Neural progenitor cell (in vitro differentiated cells): Measurements from ENCODE around the gene MYLK4. TPM values are rescaled to one million over a fixed set of nuclear protein-coding genes. Genes with fewer than 3 reads are reported as not detected.

Source experiments
- DNase-seq: peaks from one replicate; pipeline ENCODE4 v3.0.0-alpha.2; 2016; ENCODE audit warnings: low spot score
- H2AFZ ChIP-seq: fragments of 200-600 bp; sonication (generic); replicated peaks from 2 replicates; pipeline ENCODE4 v1.6.1; 2016; ENCODE audit warnings: antibody characterized with exemption
- H3F3A ChIP-seq: fragments of 200-600 bp; sonication (generic); 2 replicates; pipeline ENCODE4 v1.6.1; 2016; ENCODE audit warnings: antibody characterized with exemption, low read depth
- H3K27ac ChIP-seq: fragments of 200-600 bp; sonication (generic); 2 replicates; pipeline ENCODE4 v1.5.1; 2016; ENCODE audit warnings: mild to moderate bottlenecking
- H3K27me3 ChIP-seq: fragments of 200-600 bp; sonication (generic); 2 replicates; pipeline ENCODE4 v1.6.1; 2016; ENCODE audit warnings: mild to moderate bottlenecking, moderate library complexity
- H3K36me3 ChIP-seq: fragments of 200-600 bp; sonication (generic); 2 replicates; pipeline ENCODE4 v1.5.1; 2016
- H3K4me1 ChIP-seq: fragments of 200-600 bp; sonication (generic); 2 replicates; pipeline ENCODE4 v1.6.1; 2016; ENCODE audit warnings: mixed run types
- H3K4me2 ChIP-seq: fragments of 200-600 bp; sonication (generic); 2 replicates; pipeline ENCODE4 v1.6.1; 2016
- H3K4me3 ChIP-seq: fragments of 200-600 bp; sonication (generic); 2 replicates; pipeline ENCODE4 v1.5.1; 2016
- H3K79me2 ChIP-seq: fragments of 200-600 bp; sonication (generic); 2 replicates; pipeline ENCODE4 v1.6.1; 2016; ENCODE audit warnings: low read depth
- H3K9ac ChIP-seq: fragments of 200-600 bp; sonication (generic); 2 replicates; pipeline ENCODE4 v1.6.1; 2016
- H3K9me3 ChIP-seq: fragments of 200-600 bp; sonication (generic); 2 replicates; pipeline ENCODE4 v1.5.1; 2016; ENCODE audit warnings: low read depth
- H4K20me1 ChIP-seq: fragments of 200-600 bp; sonication (generic); 2 replicates; pipeline ENCODE4 v1.6.1; 2016; ENCODE audit warnings: low read depth
- H3K27ac Mint-ChIP-seq: 3 replicates; pipeline ENCODE4 v1.8.0; 2021; ENCODE audit warnings: mixed read lengths
- H3K27me3 Mint-ChIP-seq: 2 replicates; pipeline ENCODE4 v1.8.0; 2022; ENCODE audit warnings: low read depth, mild to moderate bottlenecking, inconsistent platforms, moderate library complexity, mixed read lengths; ENCODE audit not compliant: insufficient read depth
- H3K36me3 Mint-ChIP-seq: 3 replicates; pipeline ENCODE4 v1.8.0; 2021; ENCODE audit warnings: mixed read lengths
- H3K4me1 Mint-ChIP-seq: 3 replicates; pipeline ENCODE4 v1.8.0; 2021; ENCODE audit warnings: mixed read lengths
- H3K4me3 Mint-ChIP-seq: 3 replicates; pipeline ENCODE4 v1.8.0; 2021; ENCODE audit warnings: mild to moderate bottlenecking, moderate library complexity, mixed read lengths
- H3K9me3 Mint-ChIP-seq: 3 replicates; pipeline ENCODE4 v1.8.0; 2020; ENCODE audit warnings: mixed read lengths
- EZH2 ChIP-seq: fragments of 200-600 bp; sonication (generic); IDR thresholded peaks from 2 replicates; pipeline ENCODE4 v1.6.1; 2017; ENCODE audit warnings: antibody characterized with exemption, mild to moderate bottlenecking, moderate library complexity
- EZH2phosphoT487 ChIP-seq: fragments of 200-600 bp; sonication (generic); IDR thresholded peaks from 2 replicates; pipeline ENCODE4 v1.6.1; 2017; ENCODE audit warnings: antibody characterized with exemption
- total RNA-seq: library from RNA; depleted of rRNA; stranded (reverse); fragments of >200 nt; gene quantifications from 2 replicates; pipeline ENCODE4 v1.2.3, GENCODE V29; 2015; ENCODE audit warnings: low replicate concordance
- TF ChIP-seq, protein P1 (sequence below): fragments of 200-600 bp; sonication (generic); IDR thresholded peaks from 2 replicates; pipeline ENCODE4 v1.5.1; 2017; ENCODE audit warnings: antibody characterized with exemption, mild to moderate bottlenecking

MYLK4 gene
- total RNA-seq, 1 donor from 2014 or later = not detected

DNA sequence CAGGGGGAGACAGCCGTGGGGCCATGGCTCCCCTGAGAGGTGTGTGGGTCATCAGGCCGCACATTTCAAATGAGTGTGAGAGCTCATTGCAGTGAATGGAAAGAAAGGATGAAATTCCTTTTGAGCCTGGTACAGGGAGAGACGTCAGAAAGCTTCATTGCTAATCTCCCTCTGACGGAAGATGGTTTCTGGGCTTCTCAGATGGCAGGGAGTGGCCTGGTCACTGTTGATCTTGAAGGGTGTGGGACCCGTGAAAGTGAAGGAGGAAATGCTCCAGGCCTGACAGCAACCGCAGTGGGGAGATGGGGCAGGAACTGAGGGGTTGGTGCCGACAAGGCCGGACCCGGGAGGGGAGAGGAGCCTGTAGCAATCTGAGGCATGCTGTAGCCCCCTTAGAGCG lies 127.4 kb downstream of the MYLK4 start:
- no peaks in the 10 kb centered on the region for H3K4me1 ChIP-seq
- no peaks in the 10 kb centered on the region for H4K20me1 ChIP-seq
- H3K27ac Mint-ChIP-seq = no peak overlapping the region
- peaks cover 4% of the 10 kb centered on the region for H3K27me3 Mint-ChIP-seq
- no peak overlapping the region for H3K4me2 ChIP-seq
- DNase-seq = no peak
- H3K4me3 ChIP-seq = no peak overlapping the region
- no peaks in the 10 kb centered on the region for H3K36me3 ChIP-seq
- H3K27me3 ChIP-seq = no peaks in the 10 kb centered on the region
- H3K79me2 ChIP-seq = no peaks in the 10 kb centered on the region
- no peak overlapping the region for H3K9ac ChIP-seq
- H3K4me3 Mint-ChIP-seq = no peak overlapping the region
- no peak overlapping the region for H2AFZ ChIP-seq
- no peaks in the 10 kb centered on the region for H3K36me3 Mint-ChIP-seq
- H3F3A ChIP-seq = no peaks in the 10 kb centered on the region
- H3K27ac ChIP-seq = no peak overlapping the region
- H3K4me1 Mint-ChIP-seq = no peaks in the 10 kb centered on the region
- TF ChIP-seq, protein P1, sequence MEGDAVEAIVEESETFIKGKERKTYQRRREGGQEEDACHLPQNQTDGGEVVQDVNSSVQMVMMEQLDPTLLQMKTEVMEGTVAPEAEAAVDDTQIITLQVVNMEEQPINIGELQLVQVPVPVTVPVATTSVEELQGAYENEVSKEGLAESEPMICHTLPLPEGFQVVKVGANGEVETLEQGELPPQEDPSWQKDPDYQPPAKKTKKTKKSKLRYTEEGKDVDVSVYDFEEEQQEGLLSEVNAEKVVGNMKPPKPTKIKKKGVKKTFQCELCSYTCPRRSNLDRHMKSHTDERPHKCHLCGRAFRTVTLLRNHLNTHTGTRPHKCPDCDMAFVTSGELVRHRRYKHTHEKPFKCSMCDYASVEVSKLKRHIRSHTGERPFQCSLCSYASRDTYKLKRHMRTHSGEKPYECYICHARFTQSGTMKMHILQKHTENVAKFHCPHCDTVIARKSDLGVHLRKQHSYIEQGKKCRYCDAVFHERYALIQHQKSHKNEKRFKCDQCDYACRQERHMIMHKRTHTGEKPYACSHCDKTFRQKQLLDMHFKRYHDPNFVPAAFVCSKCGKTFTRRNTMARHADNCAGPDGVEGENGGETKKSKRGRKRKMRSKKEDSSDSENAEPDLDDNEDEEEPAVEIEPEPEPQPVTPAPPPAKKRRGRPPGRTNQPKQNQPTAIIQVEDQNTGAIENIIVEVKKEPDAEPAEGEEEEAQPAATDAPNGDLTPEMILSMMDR = no peak
- no peak for TF ChIP-seq EZH2
- TF ChIP-seq EZH2phosphoT487 = no peak
- no peaks in the 10 kb centered on the region for H3K9me3 ChIP-seq
- H3K9me3 Mint-ChIP-seq = no peaks in the 10 kb centered on the region

DNA sequence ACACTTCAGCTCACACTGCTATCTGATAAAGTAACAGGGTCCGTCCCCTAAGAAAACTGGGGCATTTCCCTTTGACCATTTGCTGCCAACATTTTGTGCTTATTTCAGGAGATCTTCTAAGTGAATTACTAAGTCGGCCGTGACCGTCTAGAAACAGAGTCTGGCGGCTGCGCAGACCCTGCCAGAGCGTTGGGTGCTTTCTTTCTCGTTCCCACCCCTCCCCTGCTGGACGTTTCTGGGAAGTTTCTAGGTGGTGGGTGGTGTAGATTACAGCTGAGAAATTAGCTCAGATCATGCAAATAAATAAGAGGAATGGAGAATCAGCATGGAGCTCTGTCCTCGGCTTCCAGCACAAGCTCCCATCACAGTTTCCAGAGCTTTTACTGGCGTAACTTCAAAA lies 128.1 kb downstream of the MYLK4 start:
- no peak for DNase-seq
- H3K4me1 Mint-ChIP-seq = peaks cover 2% of the 10 kb centered on the region
- H3K9ac ChIP-seq = no peak overlapping the region
- no peaks in the 10 kb centered on the region for H3K9me3 ChIP-seq
- no peak overlapping the region for H2AFZ ChIP-seq
- no peaks in the 10 kb centered on the region for H3K36me3 Mint-ChIP-seq
- H3K4me2 ChIP-seq = no peak overlapping the region
- H3K9me3 Mint-ChIP-seq = no peaks in the 10 kb centered on the region
- no peaks in the 10 kb centered on the region for H3K36me3 ChIP-seq
- no peak overlapping the region for H3K4me3 Mint-ChIP-seq
- H3F3A ChIP-seq = no peaks in the 10 kb centered on the region
- H3K4me3 ChIP-seq = no peak overlapping the region
- no peaks in the 10 kb centered on the region for H3K4me1 ChIP-seq
- TF ChIP-seq, protein P1 = no peak
- H3K27ac ChIP-seq = no peak overlapping the region
- H3K27me3 ChIP-seq = no peaks in the 10 kb centered on the region
- H3K79me2 ChIP-seq = no peaks in the 10 kb centered on the region
- H3K27me3 Mint-ChIP-seq = peaks cover 4% of the 10 kb centered on the region
- no peak overlapping the region for H3K27ac Mint-ChIP-seq
- no peaks in the 10 kb centered on the region for H4K20me1 ChIP-seq

- DNase-seq = no peak
- H3K27me3 ChIP-seq = no peaks in the 10 kb centered on the region
- Mint-ChIP-seq H3K4me1 (peaks cover 11% of the 10 kb centered on the region), H3K9me3 (no peaks in the 10 kb centered on the region), H3K27ac (no peak overlapping the region), H3K27me3 (peaks cover 6% of the 10 kb centered on the region), H3K36me3 (no peaks in the 10 kb centered on the region), H3K4me3 (no peak overlapping the region)
- no peaks in the 10 kb centered on the region for H3K9me3 ChIP-seq
- peaks cover 6% of the 10 kb centered on the region for H3F3A ChIP-seq
- H3K36me3 ChIP-seq = no peaks in the 10 kb centered on the region
- H2AFZ ChIP-seq = no peak overlapping the region
- H3K4me1 ChIP-seq = peaks cover 7% of the 10 kb centered on the region
- no peak overlapping the region for H3K9ac ChIP-seq
- H4K20me1 ChIP-seq = no peaks in the 10 kb centered on the region
- TF ChIP-seq, protein P1 = no peak
- no peak overlapping the region for H3K4me3 ChIP-seq
- H3K4me2 ChIP-seq = no peak overlapping the region
- H3K27ac ChIP-seq = no peak overlapping the region
- H3K79me2 ChIP-seq = no peaks in the 10 kb centered on the region
These were observed 131.1 kb downstream of the MYLK4 start for GRCh38 chr6:2619651-2620050.

- peaks cover 11% of the 10 kb centered on the region for H3K4me1 Mint-ChIP-seq
- peaks cover 4% of the 10 kb centered on the region for H3K9me3 Mint-ChIP-seq
- Histone ChIP-seq H3F3A (peaks cover 6% of the 10 kb centered on the region), H3K27me3 (no peaks in the 10 kb centered on the region), H2AFZ (no peak overlapping the region), H3K4me1 (peaks cover 7% of the 10 kb centered on the region), H4K20me1 (no peaks in the 10 kb centered on the region), H3K9me3 (no peaks in the 10 kb centered on the region), H3K27ac (no peak overlapping the region), H3K4me2 (no peak overlapping the region), H3K4me3 (no peak overlapping the region), H3K36me3 (no peaks in the 10 kb centered on the region), H3K9ac (no peak overlapping the region), H3K79me2 (no peaks in the 10 kb centered on the region)
- DNase-seq = no peak
- no peak overlapping the region for H3K4me3 Mint-ChIP-seq
- TF ChIP-seq EZH2 (no peak), EZH2phosphoT487 (no peak)
- TF ChIP-seq, protein P1 = no peak
- H3K27me3 Mint-ChIP-seq = peaks cover 4% of the 10 kb centered on the region
- H3K27ac Mint-ChIP-seq = no peak overlapping the region
- H3K36me3 Mint-ChIP-seq = no peaks in the 10 kb centered on the region
These were observed 133.0 kb downstream of the MYLK4 start for GRCh38 chr6:2617729-2618128.
